ENCODE results near the gene ZNF837. TPM values are rescaled to one million over a fixed set of nuclear protein-coding genes. Genes with fewer than 3 reads are reported as not detected.

The ZNF837 gene
- total RNA-seq, 1 experiment from 2014 or later: 4.4 TPM

DNA sequence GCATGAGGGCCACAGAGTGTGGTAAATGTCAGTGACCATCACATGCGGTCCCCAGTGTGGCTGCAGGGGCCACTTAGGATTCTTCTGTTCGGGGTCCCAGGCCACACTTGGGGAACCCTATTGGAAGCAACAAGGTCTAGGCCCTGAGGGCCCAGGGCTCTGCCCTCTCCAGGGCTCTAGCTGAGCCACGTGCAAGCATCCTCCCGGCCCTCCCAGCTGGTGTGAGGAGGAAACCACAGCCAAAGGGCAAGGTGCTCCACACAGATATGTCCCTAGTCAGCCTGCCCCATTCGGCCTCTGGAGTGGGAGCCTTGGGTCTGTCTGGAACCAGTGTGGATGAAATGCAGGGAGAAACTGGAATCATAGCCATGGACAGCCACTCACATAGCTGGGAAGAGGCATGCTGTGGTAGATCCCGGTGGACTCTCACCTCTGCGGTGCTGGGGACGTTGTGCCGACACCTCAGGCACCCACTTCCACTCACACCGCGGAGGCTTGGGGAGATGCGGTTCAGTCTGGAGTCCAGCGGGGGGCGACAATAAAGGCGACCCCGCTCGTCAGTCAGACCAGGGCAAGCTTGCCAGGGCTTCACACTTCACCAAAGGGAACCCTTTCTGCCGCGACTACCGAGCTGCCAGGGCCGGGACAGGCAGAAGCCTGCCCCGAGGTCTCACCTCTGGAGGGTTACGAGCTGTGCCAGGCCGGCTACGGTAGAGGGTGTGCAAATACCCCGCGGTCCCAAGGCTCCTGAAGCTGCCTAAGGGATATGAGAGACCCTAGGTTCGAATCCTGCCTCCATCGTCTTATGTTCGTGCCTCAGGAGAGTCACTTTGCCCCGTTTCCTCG is 14.0 kb downstream of the ZNF837 start:
- H3K27me3 ChIP-seq (ENCODE audit: control insufficient read depth, insufficient read depth, low read length): no peaks in the 10 kb centered on the region
- H3K4me3 ChIP-seq (ENCODE audit: insufficient read depth, low read depth, low read length): no peak overlapping the region
- no peaks in the 10 kb centered on the region for H3K36me3 ChIP-seq (replicated peaks; ENCODE audit: control insufficient read depth, insufficient read depth, low read length)
- peak; percentile 29 for DNase-seq

DNA sequence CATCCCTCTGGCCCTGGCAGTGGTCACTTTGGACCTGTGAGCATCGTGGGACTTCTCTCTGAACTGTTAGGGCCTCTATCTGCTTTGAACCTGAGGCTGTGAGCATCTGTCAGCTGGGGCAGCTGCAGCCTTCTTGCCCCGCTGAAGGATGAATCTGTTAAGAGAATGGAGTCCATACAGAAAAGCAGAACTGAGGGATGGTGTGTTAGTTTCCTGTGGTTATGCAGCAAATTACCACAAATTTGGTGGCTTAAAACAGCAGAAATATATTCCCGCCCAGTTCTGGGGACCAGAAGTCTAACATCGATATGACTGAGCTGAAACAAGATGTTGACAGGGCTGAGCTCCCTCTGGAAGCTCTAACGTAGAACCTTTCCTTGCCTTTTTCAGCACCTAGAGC is 16.7 kb downstream of the ZNF837 start:
- DNase-seq: no peak
- H3K36me3 ChIP-seq (replicated peaks; ENCODE audit: control insufficient read depth, insufficient read depth, low read length): no peaks in the 10 kb centered on the region
- H3K27me3 ChIP-seq (ENCODE audit: control insufficient read depth, insufficient read depth, low read length): no peaks in the 10 kb centered on the region
- H3K4me3 ChIP-seq (ENCODE audit: insufficient read depth, low read depth, low read length): no peak overlapping the region

DNA sequence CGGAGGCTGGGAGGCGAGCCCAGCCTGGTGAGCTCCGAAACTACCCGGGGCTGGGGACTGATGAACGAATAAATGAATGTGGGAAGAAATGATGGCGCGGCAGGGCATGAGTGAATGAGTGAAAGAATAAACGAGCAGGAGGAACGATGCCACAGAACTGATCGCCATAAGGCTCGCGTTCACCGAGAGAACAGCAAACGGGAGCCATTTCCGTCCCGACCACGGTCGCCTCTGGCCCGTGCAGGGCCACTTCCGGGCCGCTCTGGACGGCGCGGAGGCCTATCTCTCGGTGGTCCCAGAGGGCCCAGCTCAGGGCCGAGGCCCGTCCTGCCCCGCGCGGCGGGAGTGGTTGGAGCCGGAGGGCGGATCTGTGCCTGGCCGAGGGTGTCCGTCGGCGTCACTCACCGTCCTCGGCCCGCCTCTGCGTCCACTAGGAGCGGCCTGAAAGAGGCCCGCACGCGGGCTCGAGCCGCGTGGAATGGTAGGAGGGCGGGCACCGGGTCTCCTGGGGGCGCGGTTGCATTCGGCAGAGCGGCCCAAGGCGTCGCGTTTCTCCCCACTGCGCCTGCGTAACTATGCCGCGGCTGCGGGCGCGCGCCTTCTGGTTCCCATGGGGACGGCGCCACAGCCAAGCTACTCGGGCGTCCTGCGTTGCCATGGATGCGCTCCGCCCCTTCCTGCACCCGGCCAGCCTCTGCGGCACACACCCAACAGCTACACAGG is 18.4 kb downstream of the ZNF837 start, which contains the start of gene ZNF497:
Gene ZNF497 (minus strand): TSS at position 480 of the 723 bp plus-strand sequence. CDS start 5,116 bp downstream, outside the sequence.
- peak within 1 kb of the TSS; percentile 83 for H3K4me3 ChIP-seq (ENCODE audit: insufficient read depth, low read depth, low read length)
- no peaks in the 10 kb centered on the region for H3K27me3 ChIP-seq (ENCODE audit: control insufficient read depth, insufficient read depth, low read length)
- no peaks in the 10 kb centered on the region for H3K36me3 ChIP-seq (replicated peaks; ENCODE audit: control insufficient read depth, insufficient read depth, low read length)
- peak; percentile 100 for DNase-seq

DNA sequence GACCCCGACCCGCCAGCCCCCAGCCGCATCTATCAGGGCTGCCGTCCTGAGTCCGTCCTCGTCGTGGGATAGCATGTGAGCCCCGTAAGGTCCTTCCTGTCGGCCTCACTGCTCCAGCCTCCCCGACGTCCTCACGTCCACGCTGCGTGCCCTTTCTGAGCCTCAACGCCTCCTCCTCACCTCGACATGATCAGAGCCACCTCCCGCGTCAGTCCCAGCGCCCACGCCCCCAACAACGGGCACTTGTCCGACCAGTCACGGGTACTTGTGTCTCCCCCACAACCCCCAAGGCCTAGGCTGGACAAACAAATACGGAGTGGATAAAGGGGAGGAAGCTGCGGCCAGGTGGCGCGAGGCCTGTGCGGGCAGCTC is 18.9 kb downstream of the ZNF837 start:
- no peaks in the 10 kb centered on the region for H3K36me3 ChIP-seq (replicated peaks; ENCODE audit: control insufficient read depth, insufficient read depth, low read length)
- H3K4me3 ChIP-seq (ENCODE audit: insufficient read depth, low read depth, low read length): peak overlapping the region; percentile 83
- DNase-seq: peak; percentile 90

DNA sequence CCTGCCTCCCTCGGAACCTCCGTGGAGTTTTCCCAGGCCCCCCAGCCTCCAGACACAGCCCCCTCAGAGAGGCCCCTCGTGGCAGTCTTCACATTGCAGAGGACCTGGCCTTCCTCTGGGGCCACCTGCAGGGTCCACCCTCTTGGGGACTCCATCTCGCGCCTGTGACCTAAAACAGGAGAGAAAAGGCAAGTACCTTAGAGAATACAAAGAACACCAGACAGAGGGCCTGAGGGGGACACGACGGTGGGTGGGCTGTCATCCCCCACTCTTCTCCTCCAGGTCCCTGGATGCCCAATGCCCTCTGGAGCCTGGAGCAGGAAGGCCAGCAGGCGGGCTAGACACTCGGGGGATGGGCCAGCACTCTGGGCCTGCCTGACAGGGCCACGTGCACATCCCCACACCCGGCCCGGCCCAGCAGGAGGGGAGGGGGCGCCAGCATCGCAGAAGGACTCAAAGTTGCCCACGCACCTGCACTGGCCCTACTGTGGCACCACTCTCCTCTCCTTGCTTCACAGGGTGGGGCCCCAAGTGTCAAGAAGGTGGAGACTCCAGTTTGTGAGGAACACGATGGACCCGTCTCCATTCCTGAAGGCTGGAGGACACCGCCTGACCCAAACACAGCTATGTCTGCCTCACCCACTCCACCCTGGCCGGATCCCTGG is 23.2 kb downstream of the ZNF837 start:
- Histone ChIP-seq H3K4me3 (ENCODE audit: insufficient read depth, low read depth, low read length) (no peak overlapping the region), H3K36me3 (replicated peaks; ENCODE audit: control insufficient read depth, insufficient read depth, low read length) (no peaks in the 10 kb centered on the region), H3K27me3 (ENCODE audit: control insufficient read depth, insufficient read depth, low read length) (no peaks in the 10 kb centered on the region)
- DNase-seq: peak; percentile 75

More for the DNA sequence above, 18.9 kb downstream of the ZNF837 start:
- H3K27me3 ChIP-seq (ENCODE audit: control insufficient read depth, insufficient read depth, low read length): no peaks in the 10 kb centered on the region

DNA sequence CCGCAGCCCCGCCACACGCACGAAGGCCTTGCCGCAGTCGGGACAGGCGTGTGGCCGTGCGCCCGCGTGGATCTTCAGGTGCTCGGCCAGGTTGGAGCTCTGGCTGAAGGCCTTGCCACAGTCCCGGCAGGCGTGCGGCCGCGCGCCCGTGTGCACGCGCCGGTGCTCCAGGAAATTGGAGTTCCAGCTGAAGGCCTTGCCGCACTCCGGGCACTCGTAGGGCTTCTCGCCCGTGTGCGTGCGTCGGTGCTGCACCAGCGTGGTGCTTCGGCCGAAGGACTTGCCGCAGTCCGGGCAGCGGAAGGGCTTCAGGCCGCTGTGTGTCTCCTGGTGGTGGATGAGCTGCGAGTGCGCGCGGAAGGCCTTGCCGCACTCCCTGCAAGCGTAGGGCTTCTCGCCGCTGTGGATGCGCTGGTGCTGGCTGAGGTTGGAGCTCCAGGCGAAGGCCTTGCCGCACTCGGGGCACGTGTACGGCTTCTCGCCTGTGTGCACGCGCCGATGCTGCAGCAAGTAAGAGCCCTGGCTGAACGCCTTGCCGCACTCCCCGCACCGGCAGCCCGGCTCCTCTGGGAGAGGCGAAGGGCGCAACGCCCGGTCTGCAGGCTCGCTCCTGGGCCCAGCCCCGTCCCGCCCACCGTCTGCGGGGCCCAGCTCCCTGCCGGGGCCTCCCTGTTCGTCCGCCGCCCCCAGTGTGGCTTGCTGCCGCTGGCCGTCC is 23.9 kb downstream of the ZNF837 start:
- Histone ChIP-seq H3K36me3 (replicated peaks; ENCODE audit: control insufficient read depth, insufficient read depth, low read length) (no peaks in the 10 kb centered on the region), H3K4me3 (ENCODE audit: insufficient read depth, low read depth, low read length) (no peak overlapping the region), H3K27me3 (ENCODE audit: control insufficient read depth, insufficient read depth, low read length) (no peaks in the 10 kb centered on the region)
- peak; percentile 71 for DNase-seq

DNA sequence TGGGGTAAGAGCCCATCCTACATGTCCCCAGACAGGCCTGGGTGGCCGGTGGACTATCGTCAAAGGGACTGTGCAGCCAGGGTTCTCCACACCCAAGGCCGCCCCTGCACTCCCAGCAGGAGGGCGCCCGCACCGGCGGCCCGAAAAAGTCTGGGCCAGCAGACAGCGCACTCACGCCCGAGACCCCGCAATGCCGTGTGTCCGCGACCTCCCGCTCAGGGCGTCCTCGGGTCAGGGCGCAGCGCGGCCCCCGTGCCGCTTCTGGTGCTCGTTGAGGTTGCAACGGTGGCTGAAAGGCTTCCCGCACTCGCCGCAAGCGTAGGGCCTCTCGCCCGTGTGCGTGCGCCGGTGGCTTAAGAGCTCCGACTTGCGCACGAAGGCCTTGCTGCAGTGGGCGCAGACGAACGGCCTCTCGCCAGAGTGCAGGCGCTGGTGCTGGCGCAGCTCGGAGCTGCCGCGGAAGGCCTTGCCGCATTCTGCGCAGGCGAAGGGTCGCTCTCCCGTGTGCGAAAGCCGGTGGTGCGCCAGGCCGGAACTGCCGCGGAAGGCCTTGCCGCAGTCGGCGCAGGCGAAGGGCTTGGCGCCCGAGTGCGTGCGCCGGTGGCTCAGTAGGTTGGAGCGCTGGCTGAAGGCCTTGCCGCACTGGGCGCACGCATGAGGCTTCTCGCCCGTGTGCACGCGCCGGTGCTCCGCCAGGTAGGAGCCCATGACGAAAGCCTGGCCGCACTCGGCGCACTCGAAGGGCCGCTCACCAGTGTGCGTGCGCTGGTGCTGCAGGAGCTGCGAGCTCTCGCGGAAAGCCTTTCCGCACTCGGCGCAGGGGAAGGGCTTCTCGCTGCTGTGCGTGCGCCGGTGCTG is 24.7 kb downstream of the ZNF837 start:
- no peaks in the 10 kb centered on the region for H3K36me3 ChIP-seq (replicated peaks; ENCODE audit: control insufficient read depth, insufficient read depth, low read length)
- H3K27me3 ChIP-seq (ENCODE audit: control insufficient read depth, insufficient read depth, low read length): no peaks in the 10 kb centered on the region
- DNase-seq: peak; percentile 59
- H3K4me3 ChIP-seq (ENCODE audit: insufficient read depth, low read depth, low read length): no peak overlapping the region

DNA sequence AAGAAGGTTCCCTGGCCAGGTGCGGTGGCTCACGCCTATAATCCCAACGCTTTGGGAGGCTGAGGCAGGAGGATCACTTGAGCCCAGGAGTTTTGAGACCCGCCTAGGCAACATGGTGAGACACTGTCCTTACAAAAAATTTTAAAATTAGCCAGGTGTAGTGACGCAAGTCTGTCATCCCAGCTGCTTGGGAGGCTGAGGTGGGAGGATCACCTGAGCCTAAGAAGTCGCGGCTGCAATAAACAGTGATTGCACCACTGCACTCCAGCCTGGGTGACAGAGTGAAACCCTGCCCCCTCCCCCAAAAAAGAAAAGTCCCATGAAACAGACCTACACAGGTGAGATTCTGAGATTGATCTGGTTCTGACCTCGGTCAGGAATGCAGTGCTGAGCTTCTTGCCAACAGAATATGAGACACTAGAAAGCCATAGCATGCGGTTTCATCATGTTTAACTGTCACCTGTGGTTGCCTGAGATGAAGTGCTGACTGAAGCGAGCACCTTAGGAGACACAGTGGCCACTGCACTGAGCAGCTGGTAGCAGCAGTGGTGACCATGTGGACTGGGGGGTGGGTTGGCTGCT is 25.5 kb downstream of the ZNF837 start:
- Histone ChIP-seq H3K36me3 (replicated peaks; ENCODE audit: control insufficient read depth, insufficient read depth, low read length) (no peaks in the 10 kb centered on the region), H3K27me3 (ENCODE audit: control insufficient read depth, insufficient read depth, low read length) (no peaks in the 10 kb centered on the region), H3K4me3 (ENCODE audit: insufficient read depth, low read depth, low read length) (no peak overlapping the region)
- DNase-seq: no peak

DNA sequence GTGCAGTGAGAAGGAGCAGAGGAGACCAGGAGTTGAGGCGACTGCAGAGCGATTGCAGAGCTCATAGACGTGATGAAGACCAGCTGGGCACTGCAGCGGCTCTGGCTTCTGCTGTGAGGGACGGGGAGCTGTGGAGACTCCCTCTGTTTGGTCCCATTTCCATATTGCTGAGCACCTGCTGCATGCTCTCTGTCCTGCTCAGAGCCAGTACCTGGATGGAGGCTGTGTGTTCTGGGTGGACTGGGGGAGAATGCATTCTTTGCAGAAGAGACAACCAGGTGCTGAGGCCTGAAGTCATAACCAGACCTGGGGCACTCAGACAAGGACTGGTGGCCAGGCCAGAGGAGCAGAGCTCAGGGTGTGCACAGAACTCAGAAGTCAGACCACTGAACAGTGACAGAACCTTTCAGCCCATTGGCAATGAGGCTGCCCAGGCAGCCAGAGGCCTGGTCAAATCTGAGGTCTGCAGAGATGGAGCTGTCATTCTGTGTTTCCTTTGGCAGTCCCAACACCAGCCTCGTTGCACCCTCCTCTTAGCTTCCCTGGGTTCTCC is 26.3 kb downstream of the ZNF837 start:
- Histone ChIP-seq H3K36me3 (replicated peaks; ENCODE audit: control insufficient read depth, insufficient read depth, low read length) (no peaks in the 10 kb centered on the region), H3K27me3 (ENCODE audit: control insufficient read depth, insufficient read depth, low read length) (no peaks in the 10 kb centered on the region), H3K4me3 (ENCODE audit: insufficient read depth, low read depth, low read length) (no peak overlapping the region)
- no peak for DNase-seq

DNA sequence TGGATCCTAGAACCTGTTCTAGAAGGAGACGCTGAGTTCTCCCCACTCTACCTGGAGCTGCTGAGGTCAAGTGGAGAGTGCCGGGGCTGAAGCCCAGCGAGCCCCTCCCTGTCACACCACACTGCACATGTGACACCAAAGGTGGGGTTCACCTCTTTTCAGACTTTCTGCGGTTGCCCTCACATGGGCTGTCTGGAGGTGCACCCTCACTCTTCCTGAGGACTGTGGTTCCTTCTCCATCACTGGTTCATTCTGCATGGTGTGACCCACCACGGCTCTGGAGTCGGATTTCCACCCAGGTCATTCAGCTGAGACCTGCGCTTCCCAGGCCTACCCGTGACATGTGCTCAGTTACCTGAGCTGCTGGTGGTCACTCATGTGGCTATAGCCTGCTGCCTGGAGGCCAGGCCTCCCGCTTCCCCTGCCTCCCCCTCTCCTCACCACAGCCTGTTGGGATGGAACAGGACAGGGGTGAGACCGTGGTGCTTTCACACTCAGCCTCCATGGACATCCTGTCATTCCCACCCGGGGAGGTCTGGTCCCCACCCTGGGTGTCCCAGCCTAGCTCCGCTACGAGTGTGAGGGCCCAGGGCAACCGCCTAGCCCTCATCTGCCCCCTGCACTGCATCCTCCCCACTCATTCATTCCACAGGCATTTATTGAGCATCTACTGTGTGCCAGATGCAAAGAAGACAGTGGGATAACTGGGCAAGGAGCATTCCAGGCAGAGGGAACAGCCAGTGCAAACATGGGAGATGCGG is 26.9 kb downstream of the ZNF837 start:
- no peaks in the 10 kb centered on the region for H3K36me3 ChIP-seq (replicated peaks; ENCODE audit: control insufficient read depth, insufficient read depth, low read length)
- no peak overlapping the region for H3K4me3 ChIP-seq (ENCODE audit: insufficient read depth, low read depth, low read length)
- no peaks in the 10 kb centered on the region for H3K27me3 ChIP-seq (ENCODE audit: control insufficient read depth, insufficient read depth, low read length)
- peak; percentile 44 for DNase-seq

DNA sequence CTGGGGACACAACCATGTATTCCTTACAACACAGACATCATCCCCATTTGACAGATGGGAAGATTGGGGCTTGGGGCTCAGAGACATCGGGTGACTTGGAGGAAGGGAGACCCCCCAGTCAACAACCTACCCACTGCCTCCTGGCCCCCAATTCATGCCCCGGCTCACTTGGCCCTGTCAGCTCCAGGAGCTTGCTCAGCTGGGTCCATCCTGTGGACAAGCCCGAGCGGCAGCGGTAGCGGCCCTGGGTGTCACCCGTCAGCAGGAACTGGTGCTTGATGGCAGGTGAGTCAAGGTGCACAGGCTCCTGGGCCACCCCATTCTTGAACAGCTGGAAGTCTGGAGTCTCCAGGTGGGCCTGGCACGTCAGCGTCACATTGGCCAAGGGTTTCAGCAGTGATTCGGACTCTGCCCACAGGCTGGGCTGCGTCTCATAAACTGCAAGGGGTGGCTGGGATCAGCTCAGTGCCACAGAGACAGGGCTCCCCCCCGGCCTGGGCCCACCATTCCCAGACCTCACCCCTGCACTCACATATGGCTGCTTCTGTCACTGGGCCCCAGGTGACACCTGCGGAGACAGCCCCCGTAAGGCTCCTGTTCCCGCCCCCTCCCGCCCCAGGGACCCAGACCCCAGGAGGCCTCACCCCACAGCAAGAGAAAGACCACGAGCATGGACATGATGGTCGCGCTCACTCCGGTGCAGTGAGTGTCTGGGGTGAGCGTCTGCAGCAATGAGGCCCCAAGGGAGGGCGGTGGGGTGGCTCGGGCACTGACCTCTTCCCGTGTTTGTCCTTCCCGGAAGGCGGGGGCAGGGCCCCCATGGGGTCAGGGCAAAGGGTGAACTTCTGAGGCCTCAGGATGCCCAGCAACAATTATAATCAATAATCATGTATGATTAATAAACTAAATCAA is 27.8 kb downstream of the ZNF837 start, which contains the start of gene A1BG:
Gene A1BG (minus strand): TSS at position 733 of the 912 bp plus-strand sequence. CDS start 55 bp downstream, at position 678.
- no peaks in the 10 kb centered on the region for H3K36me3 ChIP-seq (replicated peaks; ENCODE audit: control insufficient read depth, insufficient read depth, low read length)
- peak; percentile 36 for DNase-seq
- no peak within 1 kb of the TSS for H3K4me3 ChIP-seq (ENCODE audit: insufficient read depth, low read depth, low read length)
- no peaks in the 10 kb centered on the region; the same call in 1 of the 2 replicates for H3K27me3 ChIP-seq (ENCODE audit: control insufficient read depth, insufficient read depth, low read length)

All from H7 (cell line).